T-helper 1 cell treated with Interleukin-12 subunit alpha and Interleukin-12 subunit beta and Interleukin-4 antibody, amounts not matched to agents 30 μg/mL and 1 μg/mL, for 36 hours (primary cell): Measurements from ENCODE around the gene C6orf15.
"Not testable (repeated sequence)": the region's sequence is repeated elsewhere in the genome, so short reads cannot be mapped to it uniquely, and the experiment has no call there.

ENCODE experiments used
- H3K27ac Mint-ChIP-seq: one replicate; pipeline ENCODE4 v1.8.0; 2021; ENCODE audit warnings: mild to moderate bottlenecking, mixed read lengths
- H3K27me3 Mint-ChIP-seq: one replicate; pipeline ENCODE4 v1.8.0; 2021; ENCODE audit warnings: low read depth, mixed read lengths
- H3K36me3 Mint-ChIP-seq: one replicate; pipeline ENCODE4 v1.8.0; 2021; ENCODE audit warnings: low read depth, mixed read lengths
- H3K4me1 Mint-ChIP-seq: one replicate; pipeline ENCODE4 v1.8.0; 2021; ENCODE audit warnings: low read depth, mixed read lengths
- H3K4me3 Mint-ChIP-seq: one replicate; pipeline ENCODE4 v1.8.0; 2021; ENCODE audit warnings: mild to moderate bottlenecking, moderate library complexity, mixed read lengths
- H3K9me3 Mint-ChIP-seq: one replicate; pipeline ENCODE4 v1.8.0; 2021; ENCODE audit warnings: mixed read lengths

The C6orf15 gene

GRCh38 chr6:31075528-31075927 is 36.8 kb downstream of the C6orf15 start:
- H3K27ac Mint-ChIP-seq: no peak overlapping the region

GRCh38 chr6:31074401-31074800 is 38.0 kb downstream of the C6orf15 start:
- H3K4me1 Mint-ChIP-seq: peaks cover 3% of the 10 kb centered on the region
- no peaks in the 10 kb centered on the region for H3K27me3 Mint-ChIP-seq
- no peaks in the 10 kb centered on the region for H3K9me3 Mint-ChIP-seq
- no peak overlapping the region for H3K27ac Mint-ChIP-seq
- H3K4me3 Mint-ChIP-seq: no peak overlapping the region
- H3K36me3 Mint-ChIP-seq: no peaks in the 10 kb centered on the region

More at GRCh38 chr6:31075528-31075927, 36.8 kb downstream of the C6orf15 start:
- no peak overlapping the region for H3K4me3 Mint-ChIP-seq
- peaks cover 6% of the 10 kb centered on the region for H3K27me3 Mint-ChIP-seq
- H3K36me3 Mint-ChIP-seq: no peaks in the 10 kb centered on the region
- peaks cover 7% of the 10 kb centered on the region for H3K4me1 Mint-ChIP-seq
- no peaks in the 10 kb centered on the region for H3K9me3 Mint-ChIP-seq

- H3K27ac Mint-ChIP-seq: no peak overlapping the region
Observed at GRCh38 chr6:31070711-31071197, 41.6 kb downstream of the C6orf15 start.

GRCh38 chr6:31068669-31069340 is 43.6 kb downstream of the C6orf15 start:
- no peaks in the 10 kb centered on the region for H3K9me3 Mint-ChIP-seq
- no peak overlapping the region for H3K4me3 Mint-ChIP-seq
- H3K27ac Mint-ChIP-seq: no peak overlapping the region
- H3K27me3 Mint-ChIP-seq: peaks cover 11% of the 10 kb centered on the region
- no peaks in the 10 kb centered on the region for H3K36me3 Mint-ChIP-seq
- no peaks in the 10 kb centered on the region for H3K4me1 Mint-ChIP-seq

More at GRCh38 chr6:31070711-31071197, 41.6 kb downstream of the C6orf15 start:
- Mint-ChIP-seq H3K4me1 (no peaks in the 10 kb centered on the region), H3K4me3 (no peak overlapping the region), H3K36me3 (no peaks in the 10 kb centered on the region), H3K27me3 (peaks cover 5% of the 10 kb centered on the region), H3K9me3 (no peaks in the 10 kb centered on the region)

- peaks cover 19% of the 10 kb centered on the region for H3K27me3 Mint-ChIP-seq
- not testable (repeated sequence) for H3K27ac Mint-ChIP-seq, H3K4me1 Mint-ChIP-seq, H3K9me3 Mint-ChIP-seq, H3K36me3 Mint-ChIP-seq, H3K4me3 Mint-ChIP-seq
Observed at GRCh38 chr6:31067891-31068668, 44.3 kb downstream of the C6orf15 start.

GRCh38 chr6:31067028-31067427 is 45.3 kb downstream of the C6orf15 start:
- not testable (repeated sequence) for H3K27ac Mint-ChIP-seq, H3K9me3 Mint-ChIP-seq, H3K4me3 Mint-ChIP-seq, H3K36me3 Mint-ChIP-seq, H3K4me1 Mint-ChIP-seq
- H3K27me3 Mint-ChIP-seq: peaks cover 26% of the 10 kb centered on the region

- no peaks in the 10 kb centered on the region for H3K9me3 Mint-ChIP-seq
Observed at GRCh38 chr6:31065556-31065955, 46.8 kb downstream of the C6orf15 start.

GRCh38 chr6:31063906-31064435 is 48.4 kb downstream of the C6orf15 start:
- Mint-ChIP-seq H3K4me3 (no peak overlapping the region), H3K27ac (no peak overlapping the region), H3K36me3 (no peaks in the 10 kb centered on the region), H3K4me1 (no peaks in the 10 kb centered on the region), H3K9me3 (no peaks in the 10 kb centered on the region), H3K27me3 (peaks cover 31% of the 10 kb centered on the region)

More at GRCh38 chr6:31065556-31065955, 46.8 kb downstream of the C6orf15 start:
- H3K27ac Mint-ChIP-seq: no peak overlapping the region
- H3K36me3 Mint-ChIP-seq: no peaks in the 10 kb centered on the region
- no peaks in the 10 kb centered on the region for H3K4me1 Mint-ChIP-seq
- no peak overlapping the region for H3K4me3 Mint-ChIP-seq
- peaks cover 31% of the 10 kb centered on the region for H3K27me3 Mint-ChIP-seq
